Measurements from ENCODE around the gene PRM1.
A peak's percentile ranks its signal among the peaks of the same experiment; 100 is the strongest.

Gene PRM1, protein sequence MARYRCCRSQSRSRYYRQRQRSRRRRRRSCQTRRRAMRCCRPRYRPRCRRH

DNA sequence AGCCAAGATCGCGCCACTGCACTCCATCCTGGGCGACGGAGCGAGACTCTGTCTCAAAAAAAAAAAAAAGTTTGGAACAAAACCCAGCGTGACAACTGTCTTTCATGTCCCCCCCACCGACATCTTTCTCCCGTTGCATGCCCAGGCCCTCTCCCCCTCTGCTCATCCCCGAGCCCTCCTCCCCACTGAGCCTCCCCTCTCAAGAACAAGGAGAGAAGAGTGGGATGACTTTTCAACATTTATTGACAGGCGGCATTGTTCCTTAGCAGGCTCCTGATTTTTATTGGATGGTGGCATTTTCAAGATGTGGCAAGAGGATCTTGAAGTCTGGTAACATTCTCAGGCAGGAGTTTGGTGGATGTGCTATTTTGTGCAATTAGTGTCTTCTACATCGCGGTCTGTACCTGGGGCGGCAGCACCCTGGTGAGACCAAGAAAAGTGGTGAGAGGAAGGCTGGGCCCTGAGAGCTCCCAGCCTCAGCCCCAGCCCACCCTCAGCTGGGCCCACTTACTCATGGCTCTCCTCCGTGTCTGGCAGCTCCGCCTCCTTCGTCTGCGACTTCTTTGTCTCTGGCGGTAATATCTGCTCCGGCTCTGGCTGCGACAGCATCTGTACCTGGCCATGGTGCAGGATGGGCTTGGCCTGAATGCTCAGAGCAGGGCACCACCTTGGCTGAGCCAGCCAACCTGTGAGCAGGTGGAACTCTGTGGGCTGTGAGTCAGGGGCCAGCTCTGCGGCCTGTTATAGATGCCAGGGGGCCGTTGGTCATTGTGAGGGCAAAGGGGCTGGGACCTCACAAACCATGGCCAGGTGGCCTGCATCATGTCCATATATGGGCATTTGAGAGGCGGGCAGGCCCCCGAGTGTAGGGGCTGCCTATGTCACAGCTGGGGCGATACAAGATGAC, at the start of gene PRM1:
PRM1 (minus strand) TSS at position 715 of the 907 bp plus-strand sequence; CDS start at position 623, 92 bp downstream.
- Mint-ChIP-seq H3K27me3 (no peaks in the 10 kb centered on the region), H3K4me3 (no peak within 1 kb of the TSS), H3K4me1 (peaks cover 20% of the 10 kb centered on the region), H3K9me3 (no peaks in the 10 kb centered on the region), H3K27ac (peak within 1 kb of the TSS in 1 of 2 donors; percentile 5)
- ATAC-seq (no peak), DNase-seq (no peak)

DNA sequence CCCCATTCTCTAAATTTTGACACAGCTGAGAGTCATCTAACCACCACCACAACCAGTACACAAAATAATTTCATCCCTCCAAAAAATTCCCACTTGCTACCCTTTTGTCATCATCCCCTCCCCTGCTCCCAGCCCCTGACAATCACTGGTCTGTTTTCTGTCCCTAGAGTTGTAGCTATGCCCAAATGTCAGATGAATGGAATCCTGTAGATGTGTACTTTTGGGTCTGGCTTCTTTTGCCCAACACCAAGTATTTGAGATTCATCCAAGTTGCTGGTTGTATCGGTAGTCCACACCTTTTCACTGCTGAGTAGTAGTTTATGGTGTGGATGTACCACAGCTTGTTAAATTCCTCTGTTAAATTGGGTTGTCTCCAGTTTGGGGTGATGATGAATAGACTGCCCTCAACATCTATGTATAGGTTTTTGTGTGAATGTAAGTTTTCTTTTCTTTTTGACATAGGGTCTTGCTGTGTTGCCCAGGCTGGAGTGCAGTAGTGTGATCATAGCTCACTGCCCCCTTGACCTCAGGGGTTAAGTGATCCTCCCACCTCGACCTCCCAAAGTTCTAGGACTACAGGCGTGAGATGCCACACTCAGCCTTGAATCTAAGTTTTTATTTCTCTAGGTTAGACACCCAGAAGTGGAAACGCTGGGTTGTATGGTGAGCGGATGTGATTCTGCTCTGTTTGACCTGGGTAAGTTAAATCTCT, 49.6 kb upstream of the PRM1 start:
- no peaks in the 10 kb centered on the region for H3K27me3 Mint-ChIP-seq
- ATAC-seq (no peak), DNase-seq (no peak)
- peak overlapping the region in 1 of 2 donors; percentile 48 for H3K27ac Mint-ChIP-seq
- no peak overlapping the region for H3K4me3 Mint-ChIP-seq
- peaks cover 62% of the 10 kb centered on the region for H3K4me1 Mint-ChIP-seq
- peaks cover 0 to 7% of the 10 kb centered on the region in 2 donors for H3K9me3 Mint-ChIP-seq

DNA sequence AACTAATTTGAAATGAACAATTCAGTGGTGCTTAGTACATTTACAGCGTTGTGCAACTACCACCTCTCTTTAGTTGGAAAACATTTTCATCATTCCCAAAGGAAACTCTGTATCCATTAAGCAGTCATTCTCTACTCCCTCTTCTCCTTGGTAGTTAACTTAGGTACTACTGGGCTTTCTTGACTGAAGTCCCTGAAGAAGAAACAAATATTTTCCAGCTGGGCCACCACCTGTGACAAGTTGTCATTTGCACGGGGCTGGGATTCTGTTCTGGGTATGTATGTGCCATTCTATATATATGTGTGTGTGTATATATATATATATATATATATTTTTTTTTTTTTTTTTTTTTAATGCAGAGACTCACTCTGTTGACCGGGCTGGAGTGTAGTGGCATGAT, 48.8 kb upstream of the PRM1 start:
- Mint-ChIP-seq H3K9me3 (peaks cover 0 to 7% of the 10 kb centered on the region in 2 donors), H3K27ac (no peak overlapping the region), H3K4me3 (no peak overlapping the region), H3K27me3 (no peaks in the 10 kb centered on the region), H3K4me1 (peaks cover 70% of the 10 kb centered on the region)
- ATAC-seq: no peak
- no peak for DNase-seq

DNA sequence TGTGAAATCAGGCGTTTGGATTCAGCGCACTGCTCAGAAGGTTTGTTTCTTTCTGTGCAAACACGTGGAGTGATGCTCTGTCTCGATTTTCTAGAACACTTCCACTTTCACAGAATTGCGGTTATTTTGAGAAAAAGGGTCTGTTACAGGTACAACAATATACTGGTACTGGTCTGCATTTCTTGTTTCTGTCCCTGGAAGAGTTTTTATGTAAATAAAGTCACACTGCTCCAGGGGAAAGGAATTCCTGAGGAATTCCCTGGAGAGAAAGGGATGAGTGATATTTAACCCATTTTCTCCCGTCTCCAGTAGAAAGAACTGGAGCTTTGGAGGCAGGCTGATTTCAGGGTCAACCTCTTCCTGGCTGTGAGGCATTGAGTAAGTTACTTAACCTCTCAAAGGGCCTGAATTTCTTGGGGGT, 48.0 kb upstream of the PRM1 start:
- Mint-ChIP-seq H3K4me3 (peak overlapping the region; percentile 76 to 88), H3K27me3 (no peaks in the 10 kb centered on the region), H3K27ac (peak overlapping the region; percentile 92 to 95), H3K9me3 (peaks cover 0 to 7% of the 10 kb centered on the region in 2 donors), H3K4me1 (peaks cover 74% of the 10 kb centered on the region)
- ATAC-seq (peak; percentile 47), DNase-seq (no peak)

DNA sequence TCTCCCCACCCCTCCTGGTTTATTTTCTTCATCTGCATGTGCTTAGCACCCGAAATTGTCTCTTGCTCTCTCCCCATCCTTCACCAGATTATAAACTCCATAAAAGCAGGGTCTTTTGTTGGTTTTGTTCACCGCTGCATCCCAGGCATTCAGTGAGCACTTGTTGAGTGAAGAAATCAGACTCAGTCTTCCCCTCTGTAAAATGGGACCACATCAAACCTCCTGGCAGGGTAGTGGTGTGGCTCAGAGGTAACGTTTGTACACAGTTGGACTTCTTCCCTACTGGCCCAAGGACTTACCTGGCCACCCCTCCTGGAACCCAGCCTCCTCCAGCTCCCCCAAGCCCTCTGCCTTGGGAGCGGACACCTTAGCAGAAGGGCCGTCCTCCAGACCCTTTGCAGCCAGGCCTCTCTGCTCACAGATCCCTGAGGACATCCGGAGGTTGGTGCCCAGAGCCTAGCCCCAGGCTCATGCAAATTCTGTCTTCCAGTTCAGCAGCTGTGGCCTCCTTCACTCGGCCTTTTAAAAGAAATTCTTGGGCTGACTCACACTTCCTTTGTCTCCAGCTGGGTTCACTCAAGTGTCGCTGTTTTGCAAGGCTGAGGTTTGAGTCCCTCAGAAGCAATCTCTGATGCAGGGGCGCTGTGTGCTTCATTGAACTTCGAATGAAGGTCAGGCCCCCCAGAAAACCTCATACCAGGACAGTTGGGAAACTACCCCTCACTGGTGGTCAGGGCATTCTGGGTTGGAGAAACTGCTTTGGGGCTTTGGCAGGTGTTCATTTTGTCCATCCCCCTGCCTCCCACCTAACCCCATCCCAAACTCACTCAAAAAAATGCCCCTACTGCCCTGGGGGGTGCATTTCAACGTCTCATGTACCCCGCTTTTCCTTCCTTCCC, 47.3 kb upstream of the PRM1 start:
- DNase-seq (peak; percentile 56 to 67), ATAC-seq (peak; percentile 82)
- Mint-ChIP-seq H3K27ac (peak overlapping the region; percentile 92 to 95), H3K4me1 (peaks cover 78% of the 10 kb centered on the region), H3K4me3 (peak overlapping the region; percentile 76 to 88), H3K9me3 (peaks cover 0 to 7% of the 10 kb centered on the region in 2 donors), H3K27me3 (no peaks in the 10 kb centered on the region)

DNA sequence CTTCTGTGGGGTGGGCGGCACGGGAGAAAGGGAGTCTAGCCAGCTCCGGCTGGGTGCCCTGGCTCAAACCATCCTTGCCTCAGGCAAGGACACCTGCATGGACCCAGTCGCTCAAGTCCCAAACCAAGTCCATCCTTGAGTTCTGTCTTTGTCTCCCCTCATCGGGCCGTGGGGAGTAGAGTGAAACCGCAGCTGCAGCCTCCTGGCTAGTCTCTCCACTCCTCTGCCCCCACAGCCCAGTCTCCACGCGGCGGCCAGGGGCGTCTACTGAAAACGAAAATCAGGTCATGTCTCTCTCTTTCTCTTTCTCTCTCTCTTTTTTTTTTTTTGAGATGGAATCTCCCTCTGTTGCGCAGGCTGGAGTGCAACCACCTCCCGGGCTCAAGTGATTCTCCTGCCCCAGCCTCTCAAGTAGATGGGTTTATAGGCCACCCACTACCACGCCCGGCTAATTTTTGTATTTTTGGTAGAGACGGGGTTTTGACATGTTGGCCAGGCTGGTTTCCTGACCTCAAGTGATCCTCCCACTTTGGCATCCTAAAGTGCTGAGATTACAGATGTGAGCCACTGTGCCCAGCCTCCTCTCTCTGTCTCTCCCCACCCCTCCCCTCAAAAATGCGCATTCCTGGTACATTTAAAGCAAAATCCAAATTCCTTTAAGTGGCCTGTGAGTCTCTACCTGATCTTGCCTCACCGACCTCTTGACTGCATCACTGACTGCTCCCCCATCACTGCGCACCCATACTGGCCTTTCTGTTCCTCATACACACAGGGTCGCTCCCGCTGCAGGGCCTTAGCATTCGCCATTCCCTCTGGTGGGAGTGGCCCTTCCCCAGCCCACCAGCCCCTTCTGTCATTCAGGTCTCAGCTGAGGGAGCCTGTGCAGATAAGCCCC, 46.4 kb upstream of the PRM1 start:
- Mint-ChIP-seq H3K27me3 (no peaks in the 10 kb centered on the region), H3K4me3 (peak overlapping the region; percentile 75 to 76), H3K27ac (peak overlapping the region; percentile 55 to 75), H3K4me1 (peaks cover 72% of the 10 kb centered on the region), H3K9me3 (peaks cover 0 to 7% of the 10 kb centered on the region in 2 donors)
- ATAC-seq (peak; percentile 18), DNase-seq (peak in 1 of 2 donors; percentile 27)

DNA sequence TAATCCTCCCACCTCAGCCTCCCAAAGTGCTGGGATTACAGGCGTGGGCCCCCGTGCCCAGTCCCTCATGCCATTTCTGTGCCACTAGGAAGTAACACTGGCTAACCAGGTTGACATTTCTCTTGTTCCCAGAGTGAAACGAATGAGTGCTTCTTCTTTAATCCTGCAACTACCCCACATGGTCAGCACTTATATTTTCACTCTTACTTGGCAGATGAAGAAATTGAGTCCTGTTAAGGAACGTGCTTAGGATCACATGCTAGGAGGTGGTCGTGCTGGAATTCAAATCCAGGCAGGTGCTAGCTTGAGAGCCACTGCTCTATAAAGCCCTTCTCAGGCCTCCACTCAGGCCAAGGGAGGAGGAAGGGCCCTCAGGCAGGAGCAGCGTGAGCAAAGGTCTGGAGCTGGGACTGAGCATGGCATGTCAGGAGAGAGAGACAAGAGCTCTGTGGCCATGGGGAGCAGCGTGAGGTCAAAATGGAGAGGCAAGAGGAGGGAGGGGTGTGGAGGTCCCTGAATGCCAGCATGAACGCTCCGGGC, 45.7 kb upstream of the PRM1 start:
- Mint-ChIP-seq H3K9me3 (peaks cover 0 to 7% of the 10 kb centered on the region in 2 donors), H3K4me1 (peaks cover 72% of the 10 kb centered on the region), H3K4me3 (peak overlapping the region in 1 of 2 donors; percentile 58), H3K27ac (peak overlapping the region in 1 of 2 donors; percentile 83), H3K27me3 (no peaks in the 10 kb centered on the region)
- DNase-seq (no peak), ATAC-seq (no peak)

DNA sequence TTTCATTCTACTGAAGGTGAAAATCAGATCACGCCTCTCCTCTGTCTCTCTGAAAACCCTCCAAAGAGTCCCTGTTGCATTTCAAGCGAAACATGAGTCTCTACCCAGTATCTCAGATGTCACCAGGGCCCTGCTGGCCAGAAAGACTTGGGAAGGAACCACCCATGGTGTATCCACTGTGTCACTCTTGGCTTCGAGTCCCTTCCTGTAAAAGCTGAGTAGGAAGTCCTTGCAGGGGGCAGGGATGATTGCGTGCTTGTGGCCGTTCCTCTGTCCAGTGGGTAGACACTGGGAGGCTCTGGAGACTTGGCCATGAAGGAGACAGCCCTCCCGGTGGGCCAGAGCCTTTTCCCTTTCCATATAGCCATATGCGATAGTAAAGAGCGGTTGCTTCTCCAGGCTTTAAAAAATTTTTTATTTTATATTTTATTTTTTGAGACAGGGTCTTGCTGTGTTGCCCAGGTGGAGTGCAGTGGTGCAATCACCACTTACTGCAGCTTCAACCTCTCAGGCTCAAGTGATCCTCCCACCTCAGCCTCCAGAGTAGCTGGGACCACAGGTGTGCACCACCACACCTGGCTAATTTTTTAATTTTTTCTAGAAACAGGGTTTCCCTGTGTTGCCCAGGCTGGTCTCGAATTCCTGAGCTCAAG, 45.1 kb upstream of the PRM1 start:
- Mint-ChIP-seq H3K27ac (peak overlapping the region; percentile 28 to 42), H3K9me3 (peaks cover 0 to 7% of the 10 kb centered on the region in 2 donors), H3K27me3 (no peaks in the 10 kb centered on the region), H3K4me1 (peaks cover 72% of the 10 kb centered on the region), H3K4me3 (no peak overlapping the region)
- DNase-seq (no peak), ATAC-seq (peak; percentile 22)

DNA sequence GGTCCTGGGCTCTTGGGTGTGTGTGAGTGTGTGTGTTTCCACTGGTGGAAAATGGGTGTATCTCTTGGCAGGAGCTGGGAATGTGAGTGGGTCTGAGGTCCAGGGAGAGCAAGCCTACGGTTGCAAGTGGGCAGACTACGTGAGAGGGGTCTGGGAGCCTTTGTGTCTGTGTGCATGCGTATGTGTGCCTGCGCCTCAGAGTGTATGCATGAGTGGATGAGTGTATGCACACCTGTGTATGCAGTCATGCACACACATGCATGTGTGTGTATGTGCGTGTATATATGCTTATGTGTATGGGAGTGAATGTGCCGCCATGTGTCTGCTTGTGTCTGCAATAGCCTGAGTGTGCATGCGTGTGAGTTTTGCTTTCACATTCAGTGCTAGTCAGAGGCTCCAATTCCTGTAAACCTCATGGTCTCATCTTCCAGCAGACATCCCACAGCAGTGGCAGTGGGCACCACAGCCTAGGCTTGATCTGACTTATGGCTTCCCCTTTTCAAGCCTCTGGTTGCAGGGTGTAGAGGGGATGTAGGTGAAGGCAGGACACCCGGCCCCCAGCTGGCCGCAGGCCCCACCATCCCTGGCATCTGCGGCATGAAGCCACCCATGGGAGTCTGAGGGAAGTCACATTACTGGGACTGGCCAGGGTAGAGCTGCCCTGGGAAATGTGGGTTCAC, 44.4 kb upstream of the PRM1 start:
- peak; percentile 74 for ATAC-seq
- H3K27me3 Mint-ChIP-seq: no peaks in the 10 kb centered on the region
- H3K9me3 Mint-ChIP-seq: peaks cover 0 to 7% of the 10 kb centered on the region in 2 donors
- peak overlapping the region; percentile 5 to 28 for H3K27ac Mint-ChIP-seq
- DNase-seq: peak in 1 of 2 donors; percentile 62
- peaks cover 69% of the 10 kb centered on the region for H3K4me1 Mint-ChIP-seq
- no peak overlapping the region for H3K4me3 Mint-ChIP-seq

DNA sequence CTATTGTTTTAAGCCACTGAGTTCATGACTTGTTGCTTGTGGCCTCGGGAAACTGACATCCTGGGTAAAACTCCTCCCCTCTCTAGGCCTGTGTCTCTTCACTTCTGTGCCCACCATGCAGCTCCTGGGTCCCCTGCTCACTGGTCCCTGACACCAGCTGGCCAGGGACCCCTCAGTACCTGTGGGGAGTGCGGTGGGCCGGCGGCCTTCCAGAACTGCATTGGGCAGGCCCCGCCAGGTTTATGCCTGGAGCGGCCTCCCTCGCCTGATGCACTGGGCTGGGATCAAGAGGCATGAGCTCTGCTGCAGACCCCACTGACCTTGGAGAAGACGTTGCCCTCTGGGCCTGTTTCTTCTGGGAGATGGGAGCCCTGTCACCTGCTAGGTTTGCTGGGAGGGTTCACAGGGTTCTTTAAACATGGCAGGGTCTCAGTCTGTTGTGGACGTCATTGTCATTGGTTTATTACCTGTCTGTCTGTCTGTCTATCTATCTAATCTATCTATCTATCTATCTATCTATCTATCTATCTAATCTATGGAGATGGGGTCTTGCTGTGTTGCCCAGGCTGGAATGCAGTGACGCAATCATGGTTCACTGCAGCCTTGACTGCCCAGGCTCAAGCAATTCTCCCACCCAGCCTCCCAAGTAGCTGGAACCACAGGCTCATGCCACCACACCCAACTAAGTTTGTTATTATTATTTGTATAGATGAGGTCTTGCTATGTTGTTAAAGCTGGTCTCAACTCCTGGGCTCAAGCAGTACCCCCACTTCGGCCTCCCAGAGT, 42.6 kb upstream of the PRM1 start:
- H3K4me1 Mint-ChIP-seq: peaks cover 51% of the 10 kb centered on the region
- DNase-seq: no peak
- H3K4me3 Mint-ChIP-seq: no peak overlapping the region
- no peaks in the 10 kb centered on the region for H3K27me3 Mint-ChIP-seq
- no peak for ATAC-seq
- peaks cover 0 to 7% of the 10 kb centered on the region in 2 donors for H3K9me3 Mint-ChIP-seq
- H3K27ac Mint-ChIP-seq: no peak overlapping the region

DNA sequence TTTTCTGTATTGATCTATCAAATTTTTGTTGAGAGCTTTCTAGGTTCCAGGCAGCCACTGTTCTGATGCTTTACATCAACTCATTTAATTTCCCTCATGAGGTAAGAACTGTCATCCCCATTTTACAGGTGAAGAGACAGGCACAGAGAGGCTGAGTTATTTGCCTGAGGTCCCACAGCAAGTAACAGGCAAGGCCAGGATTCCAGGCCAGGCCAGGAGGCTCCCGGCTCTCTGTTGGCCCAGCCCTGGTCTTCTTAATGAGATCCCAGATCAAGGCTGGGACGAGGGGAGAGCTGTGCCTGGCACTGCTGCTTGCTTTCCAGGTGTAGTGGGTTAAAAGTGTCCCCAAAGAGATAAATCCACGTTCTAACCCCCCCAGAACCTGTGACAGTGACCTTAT, 41.7 kb upstream of the PRM1 start:
- H3K27me3 Mint-ChIP-seq: no peaks in the 10 kb centered on the region
- no peak overlapping the region for H3K4me3 Mint-ChIP-seq
- peaks cover 0 to 7% of the 10 kb centered on the region in 2 donors for H3K9me3 Mint-ChIP-seq
- DNase-seq (no peak), ATAC-seq (no peak)
- no peak overlapping the region for H3K27ac Mint-ChIP-seq
- H3K4me1 Mint-ChIP-seq: peaks cover 42% of the 10 kb centered on the region

DNA sequence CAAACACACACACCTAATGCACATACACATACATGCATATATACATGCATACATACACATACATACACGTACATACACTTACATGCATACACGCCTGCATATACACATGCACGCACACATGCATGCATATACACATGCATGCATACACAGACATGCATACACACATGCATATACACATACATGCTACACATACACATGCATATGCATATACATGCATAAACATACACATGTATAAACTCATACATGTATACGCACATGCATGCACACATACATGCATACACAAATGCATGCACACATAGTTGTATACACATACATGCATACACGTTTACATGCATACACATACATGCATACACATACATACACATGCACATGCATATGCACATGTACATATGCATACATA, 40.5 kb upstream of the PRM1 start:
- Mint-ChIP-seq H3K9me3 (peaks cover 0 to 1% of the 10 kb centered on the region in 2 donors), H3K4me3 (no peak overlapping the region), H3K27ac (no peak overlapping the region), H3K4me1 (peaks cover 32% of the 10 kb centered on the region), H3K27me3 (no peaks in the 10 kb centered on the region)
- DNase-seq: no peak
- ATAC-seq: no peak
